Glomerular visceral epithelial cell (primary cell): ENCODE results near the gene TBPL2.
"Not testable (repeated sequence)": the region's sequence is repeated elsewhere in the genome, so short reads cannot be mapped to it uniquely, and the experiment has no call there.

Experiments used
- DNase-seq: peaks from one replicate; pipeline ENCODE4 v3.0.0-alpha.2; 2016; ENCODE audit errors: extremely low spot score

TBPL2 gene

GRCh38 chr14:55404173-55404854, 36.1 kb downstream of the TBPL2 start:
- no peak for DNase-seq

- no peak for DNase-seq
Measured at GRCh38 chr14:55401751-55402150, 38.7 kb downstream of the TBPL2 start.

DNA sequence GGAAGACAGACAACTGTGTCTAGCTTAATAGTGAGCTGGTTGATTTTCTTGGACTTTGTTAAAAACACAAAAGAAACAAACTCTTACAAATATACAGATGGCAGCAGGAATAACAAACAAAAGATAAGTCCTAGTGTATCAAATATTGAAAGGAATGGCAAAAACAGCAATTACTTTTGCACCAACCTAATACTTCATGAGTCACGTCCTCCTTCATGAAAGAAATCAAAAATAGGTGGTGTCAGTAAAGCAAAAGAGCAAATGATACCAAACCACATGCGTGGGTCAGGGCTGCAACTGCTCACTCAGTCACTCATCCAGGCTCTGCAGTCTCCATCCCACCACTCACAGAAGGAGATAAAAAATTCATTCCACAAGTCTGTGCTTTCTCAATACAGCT, 40.6 kb downstream of the TBPL2 start:
- peak; percentile 7 for DNase-seq

- DNase-seq, result no peak
Measured at GRCh38 chr14:55399183-55399582, 41.2 kb downstream of the TBPL2 start.

DNA sequence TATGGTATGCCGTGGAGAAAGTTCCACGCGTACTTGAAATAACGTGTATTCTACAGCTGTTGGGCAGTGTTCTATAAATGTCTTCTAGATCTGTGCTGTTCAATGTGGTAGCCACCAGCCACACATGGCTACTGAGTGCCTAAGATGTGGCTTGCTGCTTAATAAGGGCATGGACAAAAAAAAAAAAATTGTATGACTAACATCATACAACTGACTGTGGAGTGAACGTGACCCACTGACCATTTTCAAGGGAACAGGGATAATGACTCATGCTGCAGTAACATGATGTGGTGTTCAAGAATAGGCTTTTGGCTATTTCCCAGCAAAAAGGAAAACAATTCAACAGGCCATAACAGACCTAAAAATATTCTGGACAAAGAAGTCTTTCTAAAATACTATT, 41.7 kb downstream of the TBPL2 start:
- DNase-seq, result peak; percentile 89

- peak; percentile 27 for DNase-seq
Measured at GRCh38 chr14:55389330-55389729, 51.1 kb downstream of the TBPL2 start.

- peak; percentile 62 for DNase-seq
Measured at GRCh38 chr14:55388160-55388559, 52.3 kb downstream of the TBPL2 start.

- DNase-seq, result no peak
Measured at GRCh38 chr14:55387121-55387520, 53.3 kb downstream of the TBPL2 start.

GRCh38 chr14:55386037-55386808, 54.2 kb downstream of the TBPL2 start:
- DNase-seq, result no peak

DNA sequence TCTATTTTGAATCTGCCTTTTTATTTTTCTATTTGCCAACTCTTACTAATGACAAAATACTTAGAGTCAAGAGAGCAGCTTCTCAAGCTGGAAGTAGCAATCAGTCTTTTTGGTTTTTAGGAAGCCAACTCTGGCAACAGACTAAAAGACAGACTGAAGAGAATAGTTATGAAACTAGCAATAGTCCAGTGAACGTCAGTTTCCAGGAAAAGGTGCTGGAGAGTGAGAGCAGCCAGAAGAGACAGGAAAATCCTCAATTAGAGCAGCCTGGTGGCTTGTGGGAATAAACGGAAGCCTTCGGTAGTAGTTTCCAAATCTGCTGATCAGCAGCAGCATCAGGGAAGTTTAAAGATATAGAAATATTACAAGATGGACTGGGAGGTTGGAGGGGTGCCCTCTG, 55.9 kb downstream of the TBPL2 start:
- DNase-seq, result no peak

DNA sequence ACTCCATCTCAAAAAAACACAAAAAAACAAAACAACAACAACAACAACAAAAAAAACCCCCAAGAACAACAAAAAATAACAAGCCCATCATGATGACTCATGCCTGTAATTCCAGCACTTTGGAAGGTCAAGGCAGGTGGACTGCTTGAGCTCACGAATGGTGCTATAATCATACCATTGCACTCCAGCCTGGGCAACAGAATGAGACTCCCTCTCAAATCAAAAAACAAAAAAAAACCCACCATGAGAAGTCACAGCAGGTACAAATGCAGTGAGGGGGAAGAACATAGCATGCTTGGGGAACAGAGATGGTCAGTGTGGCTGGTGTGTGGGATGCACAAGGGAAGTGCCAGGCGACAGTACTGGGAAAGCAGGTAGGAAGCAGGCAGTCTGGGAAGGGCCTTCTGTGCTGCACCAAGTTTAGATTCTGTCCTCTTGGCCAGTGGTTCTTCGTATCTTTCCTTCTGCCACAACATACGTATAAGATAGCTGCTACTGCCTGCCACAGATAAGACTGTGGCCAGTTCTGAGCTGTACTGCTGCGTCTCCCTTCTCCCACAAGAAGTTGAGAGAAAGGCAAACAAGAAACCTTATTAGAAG, 56.8 kb downstream of the TBPL2 start:
- DNase-seq, result no peak

DNA sequence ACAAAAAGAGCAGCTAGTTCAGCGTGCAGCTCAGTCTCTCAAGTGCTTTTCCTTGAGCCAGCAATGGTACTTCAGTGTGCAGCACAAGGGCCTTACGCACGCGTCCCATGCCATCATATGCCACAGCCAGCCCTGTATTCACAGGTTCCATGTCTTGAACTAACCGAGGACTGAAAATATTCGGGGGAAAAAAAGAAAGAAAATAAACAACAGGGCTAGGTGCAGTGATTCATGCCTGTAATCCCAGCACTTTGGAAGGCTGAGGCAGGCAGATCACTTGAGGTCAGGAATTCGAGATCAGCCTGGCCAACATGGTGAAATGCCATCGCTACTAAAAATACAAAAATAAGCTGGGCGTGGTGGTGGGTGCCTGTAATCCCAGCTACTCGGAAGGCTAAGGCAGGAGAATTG, 57.4 kb downstream of the TBPL2 start:
- DNase-seq, result not testable (repeated sequence)

DNA sequence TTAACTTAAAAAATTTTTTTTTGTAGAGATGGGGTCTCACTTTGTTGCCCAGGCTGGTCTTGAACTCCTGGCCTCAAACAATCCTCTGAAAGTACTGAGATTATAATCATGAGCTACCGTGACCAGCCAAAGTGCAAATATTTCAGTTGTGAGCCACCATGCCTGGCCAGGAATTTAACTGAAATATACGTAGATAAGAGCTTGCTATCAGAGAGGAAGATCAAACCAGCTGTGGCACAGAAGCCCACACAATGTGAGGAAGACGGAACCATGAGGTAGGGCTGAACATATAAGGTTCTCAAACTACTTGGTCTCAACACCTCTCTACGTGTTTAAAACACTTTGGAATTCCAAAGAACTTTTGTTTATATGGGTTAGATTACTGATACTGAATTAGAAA, 57.9 kb downstream of the TBPL2 start:
- no peak for DNase-seq

DNA sequence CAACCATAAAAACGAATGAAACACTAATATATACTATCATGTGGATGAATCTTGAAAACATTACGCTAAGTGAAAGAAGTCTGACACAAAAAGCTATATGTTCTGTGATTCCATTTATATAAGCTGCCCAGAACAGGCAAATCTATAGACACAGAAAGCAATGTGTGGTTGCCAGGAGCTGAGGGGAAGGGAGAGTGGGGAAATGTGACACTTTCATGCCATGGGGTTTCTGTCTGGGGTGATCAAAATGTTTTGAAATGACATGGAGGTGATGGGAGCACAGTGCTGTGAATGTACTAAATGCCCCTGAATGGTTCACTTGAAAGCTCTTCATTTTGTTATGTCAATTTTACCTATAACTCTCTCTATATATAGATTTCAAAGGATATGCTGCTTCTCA, 58.9 kb downstream of the TBPL2 start:
- DNase-seq, result no peak

DNA sequence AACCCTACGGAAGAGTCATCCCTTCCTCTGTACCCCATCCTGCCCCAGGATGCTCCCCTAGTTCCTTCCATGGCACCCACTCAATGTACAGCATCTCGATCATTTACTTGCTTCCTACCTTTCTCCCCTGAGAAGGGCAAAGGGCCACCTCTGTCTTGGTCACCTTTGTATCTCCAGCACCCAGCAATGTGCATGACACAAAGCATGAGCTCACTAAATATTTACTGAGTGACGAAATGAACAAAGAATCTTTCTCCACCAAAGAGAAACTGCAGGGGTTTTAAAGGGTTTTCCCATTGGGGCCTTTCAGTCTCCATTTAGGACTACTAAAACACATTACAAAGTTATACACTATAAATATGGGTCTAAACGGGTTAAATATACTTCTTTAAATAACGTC, 59.4 kb downstream of the TBPL2 start:
- no peak for DNase-seq

- no peak for DNase-seq
Measured at GRCh38 chr14:55377236-55377635, 63.2 kb downstream of the TBPL2 start.

DNA sequence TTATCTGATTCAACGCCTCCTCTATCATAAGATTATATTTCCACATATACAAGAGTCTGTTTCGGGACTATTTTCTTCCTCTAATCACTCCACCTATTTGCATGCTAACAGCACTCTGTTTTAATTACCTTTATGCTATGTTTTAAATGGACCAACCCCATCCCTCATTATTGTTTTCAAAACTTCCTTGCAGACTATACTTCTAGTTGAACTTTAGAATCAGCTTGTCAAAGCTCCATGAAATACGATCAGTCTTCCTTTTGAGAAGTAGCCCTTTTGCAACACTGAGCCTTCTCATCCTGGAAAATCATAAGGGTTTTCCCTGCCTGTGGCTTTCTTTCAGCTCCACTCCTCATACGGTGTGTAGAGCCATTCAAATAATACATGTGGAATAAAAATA, 65.6 kb downstream of the TBPL2 start:
- no peak for DNase-seq

DNA sequence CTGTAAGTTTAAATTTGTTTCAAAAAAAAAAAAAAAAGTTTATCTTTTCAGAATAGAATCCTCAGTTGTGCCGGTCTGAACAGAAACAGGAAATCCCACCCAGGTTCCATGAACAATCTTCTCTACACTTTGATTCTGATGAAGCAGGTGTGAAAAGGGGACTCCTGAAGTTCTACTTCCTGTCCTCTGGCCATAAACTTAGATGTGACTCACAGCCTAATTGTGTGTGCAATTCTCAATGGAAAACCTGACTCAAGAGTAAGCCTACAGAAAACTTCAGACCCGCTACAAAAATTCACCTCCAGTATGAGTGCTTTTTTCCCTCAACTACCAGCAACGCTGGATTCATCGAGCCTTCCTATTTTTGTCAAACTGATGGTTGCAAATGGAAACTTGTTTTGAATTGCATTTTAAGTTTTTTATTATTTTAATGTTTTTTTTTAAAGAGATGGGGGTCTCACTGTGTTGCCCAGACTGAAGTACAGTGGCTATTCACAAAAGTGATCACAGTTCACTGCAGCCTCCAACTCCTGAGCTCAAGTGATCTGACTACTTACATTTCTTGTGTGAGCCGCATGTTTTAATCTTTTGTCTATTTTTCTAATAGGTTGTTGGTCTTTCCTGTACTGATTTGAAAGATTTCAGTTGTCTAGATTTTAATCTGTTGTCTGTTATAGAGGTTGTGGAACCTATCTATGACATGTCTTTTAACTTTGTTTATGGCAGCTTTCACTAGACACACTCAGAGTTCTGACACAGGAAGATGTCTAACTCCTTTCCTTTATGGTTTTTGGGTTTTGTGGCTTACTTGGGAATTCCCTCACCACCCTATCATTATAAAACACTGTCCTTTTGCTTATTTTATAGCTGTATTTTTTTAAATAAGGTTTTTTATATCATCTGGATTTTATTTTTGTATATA, 66.4 kb downstream of the TBPL2 start:
- DNase-seq, result peak; percentile 37

GRCh38 chr14:55372825-55373224, 67.6 kb downstream of the TBPL2 start:
- no peak for DNase-seq

GRCh38 chr14:55372423-55372822, 68.0 kb downstream of the TBPL2 start:
- no peak for DNase-seq

DNA sequence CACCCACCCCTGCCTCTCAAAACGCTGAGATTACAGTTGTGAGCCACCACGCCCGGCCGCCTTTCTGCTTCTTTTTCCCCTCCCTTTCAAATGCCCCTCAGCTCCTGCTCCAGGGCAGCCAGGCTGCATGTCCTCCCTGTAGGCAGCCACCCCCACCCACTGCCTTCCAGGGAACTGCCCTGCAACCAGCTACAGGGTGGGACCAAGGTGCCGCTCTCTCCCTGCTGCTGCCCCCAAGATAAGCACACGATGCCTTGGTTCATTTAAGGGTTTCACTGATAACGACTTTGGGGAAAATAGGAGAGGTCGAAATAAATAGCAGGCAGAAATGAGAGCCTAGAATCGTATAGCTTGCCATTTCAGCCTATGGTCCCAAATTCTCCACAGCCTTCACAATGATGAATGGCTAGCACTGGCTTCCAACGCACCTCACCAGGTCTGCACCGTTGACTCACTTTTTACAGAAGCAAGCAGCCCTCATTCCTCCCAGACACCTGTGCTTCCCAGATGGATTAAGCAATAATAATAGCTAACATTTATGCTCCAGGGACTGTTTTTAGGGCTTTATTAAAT, 69.4 kb downstream of the TBPL2 start:
- DNase-seq, result no peak

DNA sequence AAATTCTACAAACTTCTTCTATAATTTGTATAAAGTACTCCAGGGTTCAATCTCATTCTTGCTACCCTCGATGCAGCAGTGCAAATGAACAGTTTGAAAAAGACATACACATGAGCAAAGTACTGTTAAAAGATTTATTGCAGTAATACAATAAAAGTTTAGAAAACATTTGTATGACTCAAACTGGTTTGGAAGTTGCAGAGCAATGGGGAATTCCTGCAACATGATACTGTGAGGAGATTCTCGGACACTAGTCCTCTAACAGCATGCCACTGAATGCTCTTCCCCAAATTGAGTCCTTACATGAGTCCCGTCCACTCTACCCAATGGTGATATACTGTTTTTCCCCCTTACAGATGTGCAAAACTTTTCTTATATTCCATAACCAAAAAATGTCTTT, 74.1 kb downstream of the TBPL2 start:
- DNase-seq, result no peak
